IMR-90 (cell line): ENCODE measurements around the gene INSYN2A. TPM values are rescaled to one million over a fixed set of nuclear protein-coding genes. Genes with fewer than 3 reads are reported as not detected.

Experiments
- ATAC-seq: fragments of 200-7000 bp; cut with Tn5 transposase; 2 replicates; pipeline ENCODE4 v1.9.1; 2020; ENCODE audit warnings: low read depth, mild to moderate bottlenecking, moderate library complexity
- BruUV-seq: library from RNA; stranded (reverse); fragments of 400-500 nt; replicated peaks from 2 replicates; lab custom pipeline; 2021; lab: Mats Ljungman, UMichigan
- CTCF ChIA-PET: fragments of 300-600 bp; formaldehyde crosslinking; extraction: SDS; loops from one replicate; lab custom pipeline; 2021; ENCODE audit warnings: antibody characterized with exemption; lab: Yijun Ruan, JAX
- POLR2A ChIA-PET: fragments of 300-600 bp; sonication (Branson Sonifier 250); formaldehyde crosslinking; loops from one replicate; lab custom pipeline; 2022; ENCODE audit warnings: antibody characterized with exemption; ENCODE audit not compliant: unreplicated experiment; lab: Charles Lee
- DNase-seq: peaks from one replicate; pipeline ENCODE4 v3.0.0; 2013
- H2AFZ ChIP-seq: replicated peaks from 2 replicates; pipeline ENCODE3; 2013; ENCODE audit warnings: low read length, mild to moderate bottlenecking; ENCODE audit not compliant: poor library complexity
- H2AK5ac ChIP-seq: 2 replicates; pipeline ENCODE4 v1.6.1; 2013; ENCODE audit warnings: low read depth, low read length, inconsistent platforms
- H2AK9ac ChIP-seq: replicated peaks from 2 replicates; pipeline ENCODE3; 2013; ENCODE audit warnings: mild to moderate bottlenecking, low read depth, low read length, moderate library complexity; ENCODE audit not compliant: poor library complexity
- H2BK120ac ChIP-seq: 2 replicates; pipeline ENCODE4 v1.6.1; 2013; ENCODE audit warnings: low read depth, low read length, inconsistent platforms
- H2BK15ac ChIP-seq: 3 replicates; pipeline ENCODE4 v1.6.1; 2013; ENCODE audit warnings: low read depth, low read length, inconsistent platforms
- H2BK20ac ChIP-seq: 2 replicates; pipeline ENCODE4 v1.6.1; 2013; ENCODE audit warnings: low read depth, mild to moderate bottlenecking, inconsistent platforms, low read length, moderate library complexity
- H2BK5ac ChIP-seq: 2 replicates; pipeline ENCODE4 v1.6.1; 2013; ENCODE audit warnings: mild to moderate bottlenecking, low read depth, low read length, inconsistent platforms; ENCODE audit not compliant: poor library complexity, severe bottlenecking
- H3K14ac ChIP-seq: replicated peaks from 2 replicates; pipeline ENCODE4 v1.6.1; 2013; ENCODE audit warnings: low read depth, low read length, inconsistent platforms
- H3K18ac ChIP-seq: 2 replicates; pipeline ENCODE4 v1.6.1; 2013; ENCODE audit warnings: low read depth, low read length, control low read depth
- H3K23ac ChIP-seq: 2 replicates; pipeline ENCODE4 v1.6.1; 2013; ENCODE audit warnings: low read depth, low read length, inconsistent platforms
- H3K27ac ChIP-seq: 2 replicates; pipeline ENCODE4 v1.5.1; 2013; ENCODE audit warnings: mild to moderate bottlenecking, control low read depth, low read length; ENCODE audit not compliant: insufficient read depth
- H3K27me3 ChIP-seq: 2 replicates; pipeline ENCODE4 v1.6.1; 2013; ENCODE audit warnings: low read length; ENCODE audit not compliant: control insufficient read depth, insufficient read depth
- H3K36me3 ChIP-seq: 2 replicates; pipeline ENCODE4 v1.6.1; 2013; ENCODE audit warnings: low read length, mixed read lengths; ENCODE audit not compliant: control insufficient read depth, insufficient read depth
- H3K4ac ChIP-seq: 2 replicates; pipeline ENCODE4 v1.6.1; 2013; ENCODE audit warnings: low read depth, low read length, inconsistent platforms
- H3K4me1 ChIP-seq: 2 replicates; pipeline ENCODE4 v1.6.1; 2013; ENCODE audit warnings: low read length, mixed read lengths; ENCODE audit not compliant: control insufficient read depth, insufficient read depth
- H3K4me2 ChIP-seq: 2 replicates; pipeline ENCODE4 v1.6.1; 2013; ENCODE audit warnings: low read depth, mild to moderate bottlenecking, control low read depth, low read length, moderate library complexity
- H3K4me3 ChIP-seq: 2 replicates; pipeline ENCODE4 v1.5.1; 2013; ENCODE audit warnings: low read depth, mild to moderate bottlenecking, control low read depth, low read length, moderate library complexity; ENCODE audit not compliant: insufficient read depth
- H3K56ac ChIP-seq: 2 replicates; pipeline ENCODE4 v1.6.1; 2013; ENCODE audit warnings: low read length, inconsistent platforms; ENCODE audit not compliant: insufficient read depth; ENCODE audit errors: extremely low read depth
- H3K79me1 ChIP-seq, 2 experiments: 2 replicates each; pipeline ENCODE4 v1.6.1; 2013; ENCODE audit warnings: low read length in 2 of 2, inconsistent platforms in 1 of 2, low read depth in 1 of 2
- H3K9ac ChIP-seq: 2 replicates; pipeline ENCODE4 v1.6.1; 2013; ENCODE audit warnings: low read depth, low read length, control low read depth
- H3K9me1 ChIP-seq: 2 replicates; pipeline ENCODE4 v1.6.1; 2013; ENCODE audit warnings: low read length, inconsistent platforms; ENCODE audit not compliant: insufficient read depth
- H3K9me3 ChIP-seq: 2 replicates; pipeline ENCODE4 v1.6.1; 2013; ENCODE audit warnings: low read length; ENCODE audit not compliant: control insufficient read depth, insufficient read depth
- H4K20me1 ChIP-seq: 2 replicates; pipeline ENCODE4 v1.6.1; 2013; ENCODE audit warnings: low read length, inconsistent platforms; ENCODE audit not compliant: insufficient read depth
- H4K5ac ChIP-seq: 2 replicates; pipeline ENCODE4 v1.6.1; 2013; ENCODE audit warnings: mild to moderate bottlenecking, low read depth, low read length, control low read depth
- H4K8ac ChIP-seq, 2 experiments: 2 replicates each; pipeline ENCODE4 v1.6.1; 2013; ENCODE audit warnings: low read depth in 2 of 2, low read length in 2 of 2, control low read depth in 1 of 2, inconsistent platforms in 1 of 2
- H4K91ac ChIP-seq: 2 replicates; pipeline ENCODE4 v1.6.1; 2013; ENCODE audit warnings: low read depth, low read length, inconsistent platforms; ENCODE audit not compliant: insufficient read depth
- ELK1 ChIP-seq: fragments of 150-350 bp; IDR thresholded peaks from 2 replicates; pipeline ENCODE4 v1.6.1; 2016; ENCODE audit warnings: low read depth, mild to moderate bottlenecking, low read length, moderate library complexity, borderline replicate concordance
- MXI1 ChIP-seq: IDR thresholded peaks from 2 replicates; pipeline ENCODE4 v1.6.1; 2012; ENCODE audit warnings: low read depth, mild to moderate bottlenecking, low read length, moderate library complexity, borderline replicate concordance
- RFX5 ChIP-seq: IDR thresholded peaks from 2 replicates; pipeline ENCODE4 v1.8.0; 2012; ENCODE audit warnings: low read depth, mild to moderate bottlenecking, low read length, moderate library complexity
- WGBS, 2 experiments: methylation state at CpG; one replicate each; pipeline versions ENCODE4 v1.1.5 to v1.1.7; 2013; ENCODE audit warnings: missing lambda C conversion rate in 2 of 2; ENCODE audit not compliant: insufficient read length in 1 of 2; ENCODE audit errors: extremely low coverage in 2 of 2; 5-methylcytosine and 5-hydroxymethylcytosine counted together
- dilution Hi-C: fragments of 300-500 bp; cut with HindIII; formaldehyde crosslinking; loops from one replicate; pipeline ENCODE4 v1.14.3; 2018; ENCODE audit warnings: low sequenced_read_pairs; ENCODE audit not compliant: unreplicated experiment
- in situ Hi-C: fragments of 300-500 bp; cut with MboI; formaldehyde crosslinking; loops from 3 replicates; pipeline ENCODE4 v1.14.3; 2019; ENCODE audit warnings: low sequenced_read_pairs, inconsistent platforms, mixed read lengths
- intact Hi-C: fragments of 100-400 bp; cut with micrococcal nuclease; formaldehyde crosslinking; loops from 2 replicates; pipeline ENCODE4 v1.10.0; 2022
- polyA plus RNA-seq, 3 experiments: library from polyadenylated mRNA; depleted of rRNA; stranded (reverse); fragments of >200 nt; gene quantifications; 2 replicates each; pipeline ENCODE4 v1.2.3, GENCODE V29; 2012; ENCODE audit warnings: low replicate concordance in 1 of 3
- total RNA-seq: library from RNA; depleted of rRNA; stranded (reverse); fragments of >200 nt; gene quantifications from 2 replicates; pipeline ENCODE4 v1.2.3, GENCODE V29; 2012

The INSYN2A gene
- total and polyA plus RNA-seq, 2 of the 4 experiments (the other 2 are of a cell fraction): 0.10 to 0.18 TPM

GRCh38 chr10:127227663-127228062 is 31.3 kb upstream of the INSYN2A start:
- H3K27ac ChIP-seq: no peak overlapping the region
- in situ Hi-C loops: no loop called here
- H2BK20ac ChIP-seq: no peak overlapping the region
- H3K56ac ChIP-seq: no peak overlapping the region
- no peak overlapping the region for H2AFZ ChIP-seq
- no peak overlapping the region for H4K8ac ChIP-seq
- H3K23ac ChIP-seq: no peak overlapping the region
- no peak overlapping the region for H3K14ac ChIP-seq
- ChIA-PET POLR2A (no interaction called here), CTCF (interaction anchor here (0.7 to 1.0 kb wide), 2 partner anchors 18 to 29 kb away, joined by 3 to 4 read pairs; no protein-coding TSS in a partner anchor)
- TF ChIP-seq RFX5: no peak
- no peak for TF ChIP-seq ELK1
- no peak for TF ChIP-seq MXI1
- ATAC-seq (no peak), DNase-seq (no peak)
- no peak overlapping the region for H3K4ac ChIP-seq
- no peak overlapping the region for H3K4me3 ChIP-seq
- no TSS peak for BruUV-seq
- peaks cover 6% of the 10 kb centered on the region in 2 experiments; a peak in 3 of 4 replicates for H3K79me1 ChIP-seq
- no peaks in the 10 kb centered on the region for H4K20me1 ChIP-seq
- no peaks in the 10 kb centered on the region for H3K9me3 ChIP-seq
- H4K5ac ChIP-seq: no peak overlapping the region
- no peak overlapping the region for H3K18ac ChIP-seq
- H2AK5ac ChIP-seq: no peak overlapping the region
- H3K9ac ChIP-seq: no peak overlapping the region
- no peak overlapping the region for H2BK5ac ChIP-seq
- H3K4me1 ChIP-seq: peaks cover 5% of the 10 kb centered on the region; the same call in 1 of the 2 replicates
- no peak overlapping the region for H3K4me2 ChIP-seq
- H2BK120ac ChIP-seq: no peak overlapping the region
- H2AK9ac ChIP-seq: no peak overlapping the region
- intact Hi-C loops: no loop called here
- no peak overlapping the region for H2BK15ac ChIP-seq
- no peak overlapping the region for H4K91ac ChIP-seq
- no peaks in the 10 kb centered on the region for H3K27me3 ChIP-seq
- peaks cover 3% of the 10 kb centered on the region; the same call in 1 of the 2 replicates for H3K36me3 ChIP-seq
- WGBS, 2 experiments: 20% methylated on average over 1 of the region's 1 CpG; no CpG with 5 or more reads in 1 of the 2 experiments
- dilution Hi-C loops: no loop called here
- peaks cover 9% of the 10 kb centered on the region for H3K9me1 ChIP-seq
